IPS-20b (cell line): ENCODE data around the gene SIGLEC12.
"Not testable (repeated sequence)": the region's sequence is repeated elsewhere in the genome, so short reads cannot be mapped to it uniquely, and the experiment has no call there.

ENCODE experiments used
- H3K27ac ChIP-seq: one replicate; pipeline ENCODE4 v1.5.1; 2013; ENCODE audit warnings: low read length
- H3K27me3 ChIP-seq: 2 replicates; pipeline ENCODE4 v1.6.1; 2013; ENCODE audit warnings: mild to moderate bottlenecking, low read length, inconsistent platforms; ENCODE audit not compliant: insufficient read depth
- H3K36me3 ChIP-seq: 2 replicates; pipeline ENCODE4 v1.6.1; 2013; ENCODE audit warnings: low read depth, mild to moderate bottlenecking, inconsistent platforms, low read length, moderate library complexity; ENCODE audit not compliant: insufficient read depth
- H3K4me1 ChIP-seq: 2 replicates; pipeline ENCODE4 v1.6.1; 2013; ENCODE audit warnings: mild to moderate bottlenecking, control low read depth, inconsistent platforms, low read length, moderate library complexity; ENCODE audit not compliant: insufficient read depth
- H3K4me3 ChIP-seq: 2 replicates; pipeline ENCODE4 v1.5.1; 2013; ENCODE audit warnings: mild to moderate bottlenecking, low read length, inconsistent platforms
- H3K9ac ChIP-seq: 2 replicates; pipeline ENCODE4 v1.6.1; 2013; ENCODE audit warnings: low read depth, mild to moderate bottlenecking, inconsistent platforms, low read length, moderate library complexity
- H3K9me3 ChIP-seq: 2 replicates; pipeline ENCODE4 v1.6.1; 2013; ENCODE audit warnings: mild to moderate bottlenecking, low read depth, low read length, inconsistent platforms; ENCODE audit not compliant: insufficient read depth

The SIGLEC12 gene

DNA sequence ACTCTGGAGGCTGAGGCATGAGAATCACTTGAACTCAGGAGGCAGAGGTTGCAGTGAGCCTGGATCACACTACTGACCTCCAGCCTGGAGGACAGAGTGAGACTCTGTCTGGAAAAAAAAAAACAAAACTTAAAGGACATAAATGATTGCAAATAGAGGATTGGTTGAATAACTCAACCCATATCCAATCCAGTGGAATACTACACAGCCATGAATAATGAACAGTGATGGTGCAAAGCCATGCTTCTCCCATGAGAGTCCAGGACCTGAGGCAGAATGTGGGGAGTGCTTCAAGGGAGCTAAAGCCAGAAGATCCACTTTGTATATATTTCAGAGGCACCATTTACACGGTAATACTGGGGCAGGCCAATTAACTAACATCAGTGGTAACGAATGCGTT is 25.4 kb downstream of the SIGLEC12 start:
- Histone ChIP-seq H3K27ac (no peak overlapping the region), H3K4me1 (no peaks in the 10 kb centered on the region), H3K36me3 (no peaks in the 10 kb centered on the region), H3K4me3 (no peak overlapping the region), H3K27me3 (peaks cover 5% of the 10 kb centered on the region; the same call in 1 of the 2 replicates), H3K9me3 (peaks cover 4% of the 10 kb centered on the region; the same call in 1 of the 2 replicates), H3K9ac (no peak overlapping the region)

DNA sequence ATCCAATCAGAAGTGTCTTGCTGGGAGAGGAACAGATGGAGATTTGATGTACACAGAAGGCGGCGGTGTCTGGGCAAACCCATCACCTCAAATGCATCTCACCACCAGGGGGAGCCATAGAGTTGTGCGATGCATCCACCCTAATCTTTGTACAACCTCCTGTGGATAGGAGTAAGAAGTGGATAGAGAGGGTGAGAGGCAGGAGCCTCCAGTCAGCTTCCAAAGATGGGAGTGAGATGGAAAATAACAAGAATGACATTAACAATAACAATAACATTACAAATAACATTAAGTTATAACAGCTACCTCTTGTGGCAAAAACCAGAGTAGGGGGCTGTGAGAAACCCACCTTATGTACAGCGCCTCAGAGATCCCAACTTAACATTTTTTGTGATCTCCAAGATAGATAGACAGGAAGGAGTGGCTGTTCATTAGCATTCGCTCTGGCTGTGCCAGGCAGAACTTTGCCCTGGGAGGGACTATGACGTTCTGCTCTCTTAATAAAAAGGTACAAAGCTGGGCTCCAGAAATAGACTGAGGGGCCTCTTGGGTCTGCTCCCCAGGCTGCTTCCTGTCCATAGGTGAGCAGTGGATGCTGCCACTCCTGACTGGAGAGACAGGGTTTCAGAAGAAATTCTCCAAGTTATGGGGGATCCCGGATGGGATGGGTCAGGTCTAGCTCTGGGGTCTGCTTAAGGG is 28.4 kb downstream of the SIGLEC12 start:
- Histone ChIP-seq H3K27ac (no peak overlapping the region), H3K4me1 (no peaks in the 10 kb centered on the region), H3K36me3 (no peaks in the 10 kb centered on the region), H3K4me3 (no peak overlapping the region), H3K27me3 (peaks cover 5% of the 10 kb centered on the region; the same call in 1 of the 2 replicates), H3K9me3 (no peaks in the 10 kb centered on the region), H3K9ac (no peak overlapping the region)

DNA sequence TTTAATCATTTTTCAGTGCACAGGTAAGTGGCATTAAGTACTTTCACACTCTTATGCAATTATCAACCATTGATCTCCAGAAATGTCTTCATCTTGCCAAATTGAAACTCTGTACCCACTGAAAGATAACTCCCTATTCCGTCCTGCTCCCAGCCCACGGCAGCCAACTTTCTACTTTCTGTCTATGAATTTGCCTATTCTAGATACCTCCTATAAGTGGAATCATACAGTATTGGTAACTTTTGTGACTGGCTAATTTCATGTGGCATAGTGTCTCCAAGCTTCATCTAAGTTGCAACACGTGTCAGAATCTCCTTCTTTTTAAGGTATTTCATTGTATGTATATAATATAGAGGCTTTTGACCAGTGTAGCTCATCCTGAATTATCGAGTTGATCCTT is 29.0 kb downstream of the SIGLEC12 start:
- H3K36me3 ChIP-seq = no peaks in the 10 kb centered on the region
- H3K27ac ChIP-seq = no peak overlapping the region
- H3K27me3 ChIP-seq = peaks cover 11% of the 10 kb centered on the region; the same call in 1 of the 2 replicates
- H3K9me3 ChIP-seq = no peaks in the 10 kb centered on the region
- no peak overlapping the region for H3K4me3 ChIP-seq
- H3K9ac ChIP-seq = no peak overlapping the region
- H3K4me1 ChIP-seq = no peaks in the 10 kb centered on the region

DNA sequence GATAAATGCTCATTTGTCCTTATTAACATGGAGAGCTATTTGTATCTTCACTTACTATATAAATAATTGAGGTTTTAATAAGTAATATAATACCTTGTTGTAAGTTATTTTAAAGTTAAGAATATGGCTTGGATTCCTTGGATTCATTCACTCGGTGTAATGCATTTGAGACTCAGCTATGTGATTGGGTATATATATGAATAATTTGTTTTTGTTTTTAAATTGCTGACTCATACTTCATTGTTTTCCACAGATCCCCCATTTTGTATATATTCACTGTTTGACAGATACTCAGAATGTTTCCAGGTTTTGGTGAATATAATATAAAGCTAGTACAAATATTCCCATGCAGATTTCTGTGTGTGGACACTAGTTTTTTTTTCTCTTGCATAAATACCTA is 30.1 kb downstream of the SIGLEC12 start:
- Histone ChIP-seq H3K9ac (no peak overlapping the region), H3K4me1 (no peaks in the 10 kb centered on the region), H3K36me3 (no peaks in the 10 kb centered on the region), H3K27ac (no peak overlapping the region), H3K9me3 (no peaks in the 10 kb centered on the region), H3K27me3 (peaks cover 22% of the 10 kb centered on the region), H3K4me3 (no peak overlapping the region)

DNA sequence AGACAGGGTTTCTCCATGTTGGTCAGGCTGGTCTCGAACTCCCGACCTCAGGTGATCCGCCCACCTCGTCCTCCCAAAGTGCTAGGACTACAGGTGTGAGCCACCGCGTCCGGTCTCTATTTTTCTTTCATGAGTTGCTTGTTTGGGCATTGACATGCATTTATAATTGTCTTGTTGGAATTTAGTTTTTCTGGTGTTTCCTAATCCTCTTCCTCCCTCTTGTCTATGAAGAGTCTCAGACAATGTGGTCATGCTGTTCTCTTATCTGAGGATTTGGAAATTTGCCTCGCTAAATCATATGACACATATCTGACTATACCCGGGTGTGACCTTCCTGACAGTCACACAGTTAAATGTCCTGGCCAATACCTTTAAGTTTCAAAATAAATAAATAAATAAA is 30.6 kb downstream of the SIGLEC12 start:
- Histone ChIP-seq H3K36me3 (no peaks in the 10 kb centered on the region), H3K4me3 (no peak overlapping the region), H3K27me3 (peaks cover 27% of the 10 kb centered on the region), H3K9ac (no peak overlapping the region), H3K9me3 (no peaks in the 10 kb centered on the region), H3K4me1 (no peaks in the 10 kb centered on the region), H3K27ac (no peak overlapping the region)

DNA sequence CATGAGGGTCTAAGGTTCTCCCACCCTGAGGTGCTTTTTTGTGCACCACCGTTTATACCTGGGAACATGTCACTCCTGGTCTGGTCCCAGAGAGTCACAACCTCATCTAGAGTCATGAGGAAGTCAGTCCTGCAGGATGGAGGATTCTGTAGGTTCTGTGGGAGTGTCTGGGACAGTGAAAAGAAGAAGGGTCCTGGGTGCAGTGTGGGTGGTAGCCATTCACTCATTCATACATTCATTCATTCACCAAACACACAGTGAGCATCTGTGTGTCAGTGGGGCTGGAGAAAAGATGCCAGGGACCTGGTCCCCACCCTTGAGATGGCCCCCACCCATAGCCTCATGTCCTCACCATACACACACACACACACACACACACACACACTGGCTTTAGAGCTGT is 32.0 kb downstream of the SIGLEC12 start:
- no peak overlapping the region for H3K9ac ChIP-seq
- H3K27me3 ChIP-seq = peaks cover 39% of the 10 kb centered on the region
- H3K36me3 ChIP-seq = no peaks in the 10 kb centered on the region
- no peaks in the 10 kb centered on the region for H3K9me3 ChIP-seq
- no peak overlapping the region for H3K4me3 ChIP-seq
- H3K27ac ChIP-seq = no peak overlapping the region
- no peaks in the 10 kb centered on the region for H3K4me1 ChIP-seq

DNA sequence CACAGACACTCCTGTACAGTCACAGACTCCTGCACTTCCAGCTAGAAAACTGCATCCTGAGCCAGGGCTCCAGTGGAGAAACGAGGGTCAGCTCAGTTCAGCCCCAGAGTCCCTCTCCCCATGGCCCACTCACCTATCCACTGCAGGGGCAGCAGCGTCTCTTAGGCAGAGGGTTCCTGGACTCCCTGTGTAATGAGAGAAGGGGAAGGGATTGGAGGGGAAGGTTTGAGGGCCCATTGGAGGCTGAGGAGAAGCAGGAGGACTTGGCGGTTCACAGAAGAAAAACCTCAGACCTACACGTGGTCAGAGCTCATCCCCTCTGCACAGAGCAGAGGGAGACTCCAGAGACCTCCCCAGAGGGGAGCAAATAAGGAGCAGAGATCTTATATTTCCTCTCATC is 32.4 kb downstream of the SIGLEC12 start:
- peaks cover 43% of the 10 kb centered on the region for H3K27me3 ChIP-seq
- H3K4me1 ChIP-seq = no peaks in the 10 kb centered on the region
- no peak overlapping the region for H3K27ac ChIP-seq
- H3K9ac ChIP-seq = no peak overlapping the region
- H3K4me3 ChIP-seq = no peak overlapping the region
- no peaks in the 10 kb centered on the region for H3K36me3 ChIP-seq
- H3K9me3 ChIP-seq = no peaks in the 10 kb centered on the region

DNA sequence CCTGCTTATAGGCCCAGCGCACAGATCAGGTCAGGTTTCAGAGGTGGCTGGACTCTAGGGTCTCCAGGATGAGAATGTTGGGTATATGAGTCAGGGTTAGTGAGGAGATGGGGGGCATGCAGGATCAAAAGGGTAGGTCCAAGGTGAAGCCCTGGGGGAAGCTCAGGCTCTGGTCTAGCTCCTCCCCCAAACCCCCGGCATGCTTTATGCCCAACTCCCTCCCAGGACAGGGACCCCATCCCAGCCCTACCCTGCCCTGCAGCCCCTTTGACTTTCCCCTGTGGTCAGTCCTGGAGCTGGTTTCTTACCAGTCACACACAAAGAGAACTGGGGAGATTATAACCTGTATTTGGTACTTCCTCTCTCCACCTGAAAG is 33.1 kb downstream of the SIGLEC12 start:
- Histone ChIP-seq H3K4me1 (no peaks in the 10 kb centered on the region), H3K9me3 (no peaks in the 10 kb centered on the region), H3K36me3 (no peaks in the 10 kb centered on the region), H3K4me3 (no peak overlapping the region), H3K27me3 (peaks cover 41% of the 10 kb centered on the region), H3K27ac (no peak overlapping the region), H3K9ac (no peak overlapping the region)

DNA sequence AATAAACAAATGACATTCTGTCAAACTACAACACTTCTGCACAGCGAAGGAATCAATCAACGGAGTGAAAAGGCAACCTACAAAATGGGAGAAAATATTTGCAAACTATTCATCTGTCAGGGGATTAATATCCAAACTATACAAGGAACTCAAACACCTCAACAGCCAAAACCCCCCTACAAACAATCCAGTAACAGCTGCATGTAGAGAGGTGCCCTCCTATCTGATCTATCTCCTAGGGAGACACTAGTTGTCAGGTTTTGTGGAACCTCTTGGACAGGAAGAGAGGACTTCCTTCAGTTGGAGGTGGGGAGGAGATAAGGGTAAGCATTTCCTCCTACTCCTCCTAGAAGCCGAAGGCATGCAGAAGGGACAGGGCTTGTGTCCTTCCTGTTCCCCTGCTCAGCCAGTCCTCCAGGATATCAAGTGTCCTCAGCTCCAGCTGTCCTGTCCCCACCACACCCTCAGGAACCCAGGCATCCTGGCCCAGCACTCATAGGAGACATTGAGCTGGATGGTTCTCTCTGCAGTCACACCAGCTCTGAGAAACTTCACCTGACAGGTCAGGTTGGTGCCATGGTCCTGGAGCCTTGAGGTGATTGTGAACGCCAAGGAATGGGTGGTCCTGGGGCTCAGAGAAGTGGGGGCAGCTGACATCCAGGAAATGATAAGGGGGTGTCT is 33.6 kb downstream of the SIGLEC12 start:
- H3K9me3 ChIP-seq = no peaks in the 10 kb centered on the region
- no peak overlapping the region for H3K9ac ChIP-seq
- no peak overlapping the region for H3K4me3 ChIP-seq
- H3K27ac ChIP-seq = no peak overlapping the region
- H3K4me1 ChIP-seq = no peaks in the 10 kb centered on the region
- H3K27me3 ChIP-seq = peaks cover 42% of the 10 kb centered on the region
- H3K36me3 ChIP-seq = no peaks in the 10 kb centered on the region

DNA sequence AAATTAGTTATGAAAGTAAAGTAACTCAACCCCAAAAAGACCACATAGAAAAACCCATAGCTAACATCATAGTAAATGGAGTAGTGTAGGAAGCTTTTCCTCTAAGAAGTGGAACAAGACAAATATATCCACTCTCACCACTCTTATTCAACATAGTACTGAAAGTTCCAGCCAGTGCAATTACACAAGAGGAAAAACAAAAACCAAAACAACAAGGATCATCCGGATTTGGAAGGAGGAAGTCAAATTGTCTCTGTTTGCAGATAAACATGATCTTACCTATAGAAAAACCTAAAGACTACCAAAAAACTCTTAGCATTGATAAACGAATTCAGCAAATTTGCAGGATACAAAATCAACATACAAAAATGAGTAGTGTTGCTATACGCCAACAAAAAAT is 34.9 kb downstream of the SIGLEC12 start:
- Histone ChIP-seq H3K36me3 (no peaks in the 10 kb centered on the region), H3K27ac (no peak overlapping the region), H3K27me3 (peaks cover 44% of the 10 kb centered on the region), H3K9me3 (no peaks in the 10 kb centered on the region), H3K4me3 (no peak overlapping the region), H3K4me1 (no peaks in the 10 kb centered on the region), H3K9ac (no peak overlapping the region)

DNA sequence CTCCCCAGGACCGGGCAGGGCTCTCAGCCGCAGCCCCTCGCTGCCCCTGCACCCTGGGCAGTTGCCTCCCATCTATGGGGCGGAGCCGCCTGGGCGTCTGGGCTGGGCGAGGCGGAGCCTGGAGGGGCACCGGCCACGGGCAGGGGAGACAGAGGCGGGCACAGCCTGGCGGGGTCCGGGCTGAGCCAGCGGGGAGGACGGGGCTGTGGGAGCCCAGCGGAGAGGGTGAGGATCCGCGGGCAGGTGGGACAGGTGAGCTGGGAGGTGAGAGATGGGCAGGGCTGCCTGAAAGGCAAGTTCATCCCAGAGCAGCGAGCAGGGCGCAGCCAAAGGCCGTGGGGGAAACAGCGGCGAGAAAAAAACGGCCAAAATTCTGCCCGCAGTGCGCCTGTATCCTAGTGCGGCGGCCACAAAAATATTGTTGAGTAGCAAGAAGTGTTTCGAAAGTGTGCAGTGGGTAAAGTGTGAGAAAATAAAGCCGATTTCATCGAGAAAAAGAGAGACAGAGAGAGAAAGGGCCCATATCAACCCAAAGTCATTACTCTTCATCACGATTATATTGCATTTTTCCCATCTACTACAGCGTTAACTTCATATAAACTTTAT is 37.5 kb downstream of the SIGLEC12 start:
- H3K4me3 ChIP-seq, H3K36me3 ChIP-seq, H3K9me3 ChIP-seq, H3K4me1 ChIP-seq, H3K27ac ChIP-seq, H3K9ac ChIP-seq: not testable (repeated sequence)
- peaks cover 44% of the 10 kb centered on the region for H3K27me3 ChIP-seq

DNA sequence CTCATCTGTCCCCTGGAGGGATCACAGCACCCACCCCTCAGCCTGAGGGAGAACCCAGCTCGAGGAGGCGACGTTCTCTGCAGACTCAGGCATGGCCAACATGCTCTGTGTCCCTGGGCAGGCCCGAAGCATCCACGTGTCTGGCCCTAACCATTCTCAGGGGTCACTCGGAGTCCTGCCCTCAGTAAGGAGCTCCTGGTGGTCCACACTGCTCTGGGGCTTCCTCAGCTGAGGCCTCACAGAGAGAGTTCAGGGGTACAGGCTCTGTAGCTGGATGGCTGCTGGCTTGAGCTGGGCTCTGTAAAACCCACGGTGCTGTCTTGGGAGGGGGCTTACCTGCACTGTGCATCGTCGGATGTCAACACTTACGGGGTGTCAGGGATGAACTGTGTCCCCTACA is 38.9 kb downstream of the SIGLEC12 start:
- no peaks in the 10 kb centered on the region for H3K4me1 ChIP-seq
- no peaks in the 10 kb centered on the region for H3K9me3 ChIP-seq
- H3K4me3 ChIP-seq = no peak overlapping the region
- H3K27ac ChIP-seq = no peak overlapping the region
- no peaks in the 10 kb centered on the region for H3K36me3 ChIP-seq
- peaks cover 38% of the 10 kb centered on the region for H3K27me3 ChIP-seq
- no peak overlapping the region for H3K9ac ChIP-seq
